HL-60 (cell line): Measurements from ENCODE around the gene POLN.

Source experiments
- DNase-seq, 2 experiments: peaks; one replicate each; pipeline ENCODE4 v3.0.0-alpha.2; 2010 to 2020; ENCODE audit warnings: low read depth in 1 of 2, low spot score in 1 of 2
- H3K27ac ChIP-seq: fragments of 250-450 bp; sonication (Bioruptor Pico); replicated peaks from 2 replicates; pipeline ENCODE4 v1.5.1; 2020; ENCODE audit warnings: mild to moderate bottlenecking, moderate library complexity
- H3K27me3 ChIP-seq: fragments of 250-450 bp; sonication (Bioruptor Pico); 2 replicates; pipeline ENCODE4 v1.5.1; 2021; ENCODE audit warnings: mild to moderate bottlenecking, moderate library complexity; ENCODE audit not compliant: insufficient read depth, poor library complexity, severe bottlenecking
- H3K4me3 ChIP-seq: replicated peaks from 2 replicates; pipeline ENCODE4 v1.5.1; 2011; ENCODE audit warnings: mild to moderate bottlenecking, control low read depth, low read length; ENCODE audit not compliant: insufficient read depth
- GABPA ChIP-seq: IDR thresholded peaks from 2 replicates; pipeline ENCODE4 v1.6.1; 2012; ENCODE audit warnings: low read depth
- POLR2AphosphoS5 ChIP-seq: IDR thresholded peaks from 2 replicates; pipeline ENCODE4 v1.6.1; 2012; ENCODE audit warnings: low read depth
- REST ChIP-seq: IDR thresholded peaks from 2 replicates; pipeline ENCODE4 v1.6.1; 2012; ENCODE audit warnings: low read depth; ENCODE audit not compliant: insufficient replicate concordance
- SPI1 ChIP-seq: IDR thresholded peaks from 2 replicates; pipeline ENCODE4 v1.6.1; 2012; ENCODE audit warnings: low read depth, mild to moderate bottlenecking, borderline replicate concordance
- TF ChIP-seq, protein P1 (sequence below): IDR thresholded peaks from one replicate; pipeline ENCODE4 v1.5.1; 2011; ENCODE audit warnings: low read length, control low read depth, inconsistent platforms; ENCODE audit not compliant: insufficient read depth

The POLN gene

DNA sequence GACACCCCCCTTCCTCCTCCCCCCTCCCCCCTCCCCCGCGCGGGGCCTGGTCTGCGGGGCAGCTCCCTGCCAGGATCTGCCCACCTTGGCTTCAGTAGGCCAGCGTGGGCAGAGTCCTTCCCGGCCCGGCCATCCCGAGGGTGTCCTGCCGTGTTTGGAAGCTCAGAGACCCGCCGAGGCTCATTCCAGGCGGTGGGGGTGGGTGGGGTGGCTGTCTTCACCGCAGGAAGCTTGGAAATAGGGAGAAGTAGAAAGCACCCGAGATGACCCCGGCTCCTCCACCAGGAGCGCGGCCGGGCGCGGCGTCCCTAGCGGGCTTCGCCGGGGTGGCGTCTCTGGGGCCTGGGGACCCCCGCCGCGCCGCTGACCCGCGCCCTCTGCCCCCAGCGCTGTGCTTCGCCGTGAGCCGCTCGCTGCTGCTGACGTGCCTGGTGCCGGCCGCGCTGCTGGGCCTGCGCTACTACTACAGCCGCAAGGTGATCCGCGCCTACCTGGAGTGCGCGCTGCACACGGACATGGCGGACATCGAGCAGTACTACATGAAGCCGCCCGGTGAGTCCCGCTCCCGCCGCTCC is 181.2 kb downstream of the POLN start:
- no peak for TF ChIP-seq POLR2AphosphoS5
- TF ChIP-seq, protein P1, sequence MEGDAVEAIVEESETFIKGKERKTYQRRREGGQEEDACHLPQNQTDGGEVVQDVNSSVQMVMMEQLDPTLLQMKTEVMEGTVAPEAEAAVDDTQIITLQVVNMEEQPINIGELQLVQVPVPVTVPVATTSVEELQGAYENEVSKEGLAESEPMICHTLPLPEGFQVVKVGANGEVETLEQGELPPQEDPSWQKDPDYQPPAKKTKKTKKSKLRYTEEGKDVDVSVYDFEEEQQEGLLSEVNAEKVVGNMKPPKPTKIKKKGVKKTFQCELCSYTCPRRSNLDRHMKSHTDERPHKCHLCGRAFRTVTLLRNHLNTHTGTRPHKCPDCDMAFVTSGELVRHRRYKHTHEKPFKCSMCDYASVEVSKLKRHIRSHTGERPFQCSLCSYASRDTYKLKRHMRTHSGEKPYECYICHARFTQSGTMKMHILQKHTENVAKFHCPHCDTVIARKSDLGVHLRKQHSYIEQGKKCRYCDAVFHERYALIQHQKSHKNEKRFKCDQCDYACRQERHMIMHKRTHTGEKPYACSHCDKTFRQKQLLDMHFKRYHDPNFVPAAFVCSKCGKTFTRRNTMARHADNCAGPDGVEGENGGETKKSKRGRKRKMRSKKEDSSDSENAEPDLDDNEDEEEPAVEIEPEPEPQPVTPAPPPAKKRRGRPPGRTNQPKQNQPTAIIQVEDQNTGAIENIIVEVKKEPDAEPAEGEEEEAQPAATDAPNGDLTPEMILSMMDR, result no peak
- TF ChIP-seq SPI1, result no peak
- TF ChIP-seq REST, result no peak
- Histone ChIP-seq H3K27ac (no peak overlapping the region), H3K27me3 (peaks cover 21% of the 10 kb centered on the region), H3K4me3 (no peak overlapping the region)
- no peak for DNase-seq

- DNase-seq, result no peak
- H3K27ac ChIP-seq, result no peak overlapping the region
- H3K4me3 ChIP-seq, result peak overlapping the region; percentile 35
- TF ChIP-seq SPI1 (no peak), GABPA (no peak), POLR2AphosphoS5 (no peak), REST (no peak)
- TF ChIP-seq, protein P1, result no peak
- peaks cover 21% of the 10 kb centered on the region for H3K27me3 ChIP-seq
These were observed 182.0 kb downstream of the POLN start for GRCh38 chr4:2059726-2060602.

DNA sequence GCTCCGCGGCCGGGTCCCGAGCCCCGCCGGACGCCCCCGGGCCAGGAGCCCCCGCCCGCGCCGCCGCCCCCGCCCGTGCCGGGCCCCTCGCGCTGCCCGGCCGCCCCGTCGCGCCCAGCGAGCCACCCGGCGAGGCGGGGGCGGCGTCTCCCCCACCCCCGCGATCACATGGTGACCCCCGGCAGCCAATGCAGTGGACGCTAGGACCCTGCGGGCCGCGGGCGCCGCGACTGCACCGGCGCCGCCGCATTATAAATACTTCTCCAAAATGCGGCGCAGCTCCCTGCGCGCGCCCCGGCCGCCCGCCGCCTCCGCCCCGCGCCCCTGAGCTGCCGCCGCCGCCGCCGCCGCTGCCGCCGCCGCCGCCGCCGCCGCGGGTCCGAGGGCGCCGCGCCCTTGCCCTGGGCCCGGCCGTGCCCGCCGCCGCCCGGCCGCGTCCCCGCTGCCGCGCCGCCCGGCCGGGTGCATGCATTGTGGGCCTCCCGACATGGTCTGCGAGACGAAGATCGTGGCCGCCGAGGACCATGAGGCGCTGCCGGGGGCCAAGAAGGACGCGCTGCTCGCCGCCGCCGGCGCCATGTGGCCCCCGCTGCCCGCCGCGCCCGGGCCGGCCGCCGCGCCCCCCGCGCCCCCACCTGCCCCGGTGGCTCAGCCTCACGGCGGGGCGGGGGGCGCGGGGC is 182.7 kb downstream of the POLN start, which contains the start of gene NAT8L:
Gene NAT8L, plus strand, starts transcription at position 282 of the 680 bp plus-strand sequence. Its CDS starts 185 bp downstream, at position 467.
- no peak within 1 kb of the TSS for H3K27ac ChIP-seq
- H3K4me3 ChIP-seq, result peak within 1 kb of the TSS; percentile 39
- peak in 1 of 2 experiments; percentile 46 for DNase-seq
- TF ChIP-seq SPI1 (no peak), REST (no peak), GABPA (no peak), POLR2AphosphoS5 (no peak)
- TF ChIP-seq, protein P1, result no peak
- H3K27me3 ChIP-seq, result peaks cover 21% of the 10 kb centered on the region
